Measurements from ENCODE around the gene PMPCA.
A peak's percentile ranks its signal among the peaks of the same experiment; 100 is the strongest.

The PMPCA gene

GRCh38 chr9:136439481-136440408, 29.3 kb downstream of the PMPCA start, which contains the start of gene INPP5E:
TSS of gene INPP5E (minus strand) at chr9:136439845. CDS start at chr9:136439419, 426 bp downstream.
- in situ Hi-C loops (cut with MboI; ENCODE audit: low pct_unique_long_range_greater_than_20kb, low sequenced_read_pairs, unreplicated experiment): no loop called here
- peak; percentile 98 for DNase-seq (ENCODE audit: low spot score)
- TF ChIP-seq, protein P1, sequence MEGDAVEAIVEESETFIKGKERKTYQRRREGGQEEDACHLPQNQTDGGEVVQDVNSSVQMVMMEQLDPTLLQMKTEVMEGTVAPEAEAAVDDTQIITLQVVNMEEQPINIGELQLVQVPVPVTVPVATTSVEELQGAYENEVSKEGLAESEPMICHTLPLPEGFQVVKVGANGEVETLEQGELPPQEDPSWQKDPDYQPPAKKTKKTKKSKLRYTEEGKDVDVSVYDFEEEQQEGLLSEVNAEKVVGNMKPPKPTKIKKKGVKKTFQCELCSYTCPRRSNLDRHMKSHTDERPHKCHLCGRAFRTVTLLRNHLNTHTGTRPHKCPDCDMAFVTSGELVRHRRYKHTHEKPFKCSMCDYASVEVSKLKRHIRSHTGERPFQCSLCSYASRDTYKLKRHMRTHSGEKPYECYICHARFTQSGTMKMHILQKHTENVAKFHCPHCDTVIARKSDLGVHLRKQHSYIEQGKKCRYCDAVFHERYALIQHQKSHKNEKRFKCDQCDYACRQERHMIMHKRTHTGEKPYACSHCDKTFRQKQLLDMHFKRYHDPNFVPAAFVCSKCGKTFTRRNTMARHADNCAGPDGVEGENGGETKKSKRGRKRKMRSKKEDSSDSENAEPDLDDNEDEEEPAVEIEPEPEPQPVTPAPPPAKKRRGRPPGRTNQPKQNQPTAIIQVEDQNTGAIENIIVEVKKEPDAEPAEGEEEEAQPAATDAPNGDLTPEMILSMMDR (IDR thresholded peaks at IDR 0.05; ENCODE audit: extremely low read depth, insufficient read depth, missing control alignments): peak; percentile 75

GRCh38 chr9:136441191-136441680, 30.8 kb downstream of the PMPCA start:
- in situ Hi-C loops (cut with MboI; ENCODE audit: low pct_unique_long_range_greater_than_20kb, low sequenced_read_pairs, unreplicated experiment): no loop called here
- DNase-seq (ENCODE audit: low spot score): no peak
- TF ChIP-seq, protein P1 (IDR thresholded peaks at IDR 0.05; ENCODE audit: extremely low read depth, insufficient read depth, missing control alignments): no peak

GRCh38 chr9:136441681-136442245, 31.3 kb downstream of the PMPCA start:
- TF ChIP-seq, protein P1 (IDR thresholded peaks at IDR 0.05; ENCODE audit: extremely low read depth, insufficient read depth, missing control alignments): no peak
- no peak for DNase-seq (ENCODE audit: low spot score)
- in situ Hi-C loops (cut with MboI; ENCODE audit: low pct_unique_long_range_greater_than_20kb, low sequenced_read_pairs, unreplicated experiment): no loop called here

GRCh38 chr9:136442265-136442664, 31.8 kb downstream of the PMPCA start:
- TF ChIP-seq, protein P1 (IDR thresholded peaks at IDR 0.05; ENCODE audit: extremely low read depth, insufficient read depth, missing control alignments): no peak
- in situ Hi-C loops (cut with MboI; ENCODE audit: low pct_unique_long_range_greater_than_20kb, low sequenced_read_pairs, unreplicated experiment): no loop called here

GRCh38 chr9:136443087-136443486, 32.6 kb downstream of the PMPCA start:
- TF ChIP-seq, protein P1 (IDR thresholded peaks at IDR 0.05; ENCODE audit: extremely low read depth, insufficient read depth, missing control alignments): no peak
- no peak for DNase-seq (ENCODE audit: low spot score)
- in situ Hi-C loops (cut with MboI; ENCODE audit: low pct_unique_long_range_greater_than_20kb, low sequenced_read_pairs, unreplicated experiment): no loop called here

More at GRCh38 chr9:136442265-136442664, 31.8 kb downstream of the PMPCA start:
- DNase-seq (ENCODE audit: low spot score): no peak

DNA sequence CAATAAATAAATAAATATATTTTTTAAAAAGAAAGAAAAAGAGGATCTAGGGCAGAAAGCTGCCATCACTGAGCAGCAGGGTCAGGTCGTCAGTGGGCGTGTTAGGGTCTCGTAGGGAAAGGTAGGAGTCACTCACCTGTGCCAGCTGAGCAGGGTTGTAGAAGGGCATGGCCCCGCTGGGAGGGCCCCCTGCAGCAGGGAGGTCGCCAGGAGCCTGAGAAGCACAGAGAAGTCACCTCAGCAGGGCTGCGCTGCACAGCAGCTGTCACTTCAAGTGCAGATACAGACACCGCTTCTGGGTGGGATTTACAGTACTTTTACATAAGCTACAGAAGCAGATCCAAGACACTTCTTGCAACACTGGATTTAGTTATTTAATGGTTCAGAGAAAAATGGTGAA, 33.2 kb downstream of the PMPCA start:
- in situ Hi-C loops (cut with MboI; ENCODE audit: low pct_unique_long_range_greater_than_20kb, low sequenced_read_pairs, unreplicated experiment): no loop called here
- TF ChIP-seq, protein P1 (IDR thresholded peaks at IDR 0.05; ENCODE audit: extremely low read depth, insufficient read depth, missing control alignments): no peak
- no peak for DNase-seq (ENCODE audit: low spot score)
